Measurements from ENCODE around the gene SMIM3.

Gene SMIM3

DNA sequence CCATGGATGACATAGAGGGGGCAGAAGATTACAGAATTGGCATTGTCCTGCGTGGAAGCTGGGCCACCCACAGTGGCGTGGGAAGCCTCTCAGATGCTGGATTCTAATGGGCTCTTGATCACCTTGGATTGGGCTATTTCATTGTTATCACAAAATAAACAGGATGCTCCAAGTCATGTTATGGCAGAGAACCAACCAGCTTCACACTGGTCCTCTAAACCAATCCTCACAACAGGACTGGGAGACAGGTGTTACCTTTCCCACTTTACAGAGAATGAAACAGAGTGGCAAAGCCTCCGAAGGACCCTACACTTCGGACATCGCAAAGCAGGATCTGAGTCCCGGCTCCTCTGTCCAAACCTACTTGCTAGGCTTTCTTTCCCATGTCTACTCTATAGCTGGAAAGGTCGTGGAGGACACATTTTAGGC lies 455 bp upstream of the SMIM3 start:
- Histone ChIP-seq H3K36me3 (no peaks in the 10 kb centered on the region), H3K4me3 (ENCODE audit: low read depth in 1 of 2, low read length in 1 of 2) (peak overlapping the region; percentile 77 to 93), H3K9me3 (no peaks in the 10 kb centered on the region), H3K27ac (peak overlapping the region; percentile 75), H3K27me3 (no peaks in the 10 kb centered on the region), H3K4me1 (ENCODE audit: control insufficient read depth in 1 of 2, insufficient read depth in 1 of 2, low read depth in 1 of 2, low read length in 1 of 2) (peaks cover 48% of the 10 kb centered on the region in 2 experiments)
- TF ChIP-seq, protein P1, sequence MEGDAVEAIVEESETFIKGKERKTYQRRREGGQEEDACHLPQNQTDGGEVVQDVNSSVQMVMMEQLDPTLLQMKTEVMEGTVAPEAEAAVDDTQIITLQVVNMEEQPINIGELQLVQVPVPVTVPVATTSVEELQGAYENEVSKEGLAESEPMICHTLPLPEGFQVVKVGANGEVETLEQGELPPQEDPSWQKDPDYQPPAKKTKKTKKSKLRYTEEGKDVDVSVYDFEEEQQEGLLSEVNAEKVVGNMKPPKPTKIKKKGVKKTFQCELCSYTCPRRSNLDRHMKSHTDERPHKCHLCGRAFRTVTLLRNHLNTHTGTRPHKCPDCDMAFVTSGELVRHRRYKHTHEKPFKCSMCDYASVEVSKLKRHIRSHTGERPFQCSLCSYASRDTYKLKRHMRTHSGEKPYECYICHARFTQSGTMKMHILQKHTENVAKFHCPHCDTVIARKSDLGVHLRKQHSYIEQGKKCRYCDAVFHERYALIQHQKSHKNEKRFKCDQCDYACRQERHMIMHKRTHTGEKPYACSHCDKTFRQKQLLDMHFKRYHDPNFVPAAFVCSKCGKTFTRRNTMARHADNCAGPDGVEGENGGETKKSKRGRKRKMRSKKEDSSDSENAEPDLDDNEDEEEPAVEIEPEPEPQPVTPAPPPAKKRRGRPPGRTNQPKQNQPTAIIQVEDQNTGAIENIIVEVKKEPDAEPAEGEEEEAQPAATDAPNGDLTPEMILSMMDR (IDR thresholded peaks at IDR 0.05) = no peak

DNA sequence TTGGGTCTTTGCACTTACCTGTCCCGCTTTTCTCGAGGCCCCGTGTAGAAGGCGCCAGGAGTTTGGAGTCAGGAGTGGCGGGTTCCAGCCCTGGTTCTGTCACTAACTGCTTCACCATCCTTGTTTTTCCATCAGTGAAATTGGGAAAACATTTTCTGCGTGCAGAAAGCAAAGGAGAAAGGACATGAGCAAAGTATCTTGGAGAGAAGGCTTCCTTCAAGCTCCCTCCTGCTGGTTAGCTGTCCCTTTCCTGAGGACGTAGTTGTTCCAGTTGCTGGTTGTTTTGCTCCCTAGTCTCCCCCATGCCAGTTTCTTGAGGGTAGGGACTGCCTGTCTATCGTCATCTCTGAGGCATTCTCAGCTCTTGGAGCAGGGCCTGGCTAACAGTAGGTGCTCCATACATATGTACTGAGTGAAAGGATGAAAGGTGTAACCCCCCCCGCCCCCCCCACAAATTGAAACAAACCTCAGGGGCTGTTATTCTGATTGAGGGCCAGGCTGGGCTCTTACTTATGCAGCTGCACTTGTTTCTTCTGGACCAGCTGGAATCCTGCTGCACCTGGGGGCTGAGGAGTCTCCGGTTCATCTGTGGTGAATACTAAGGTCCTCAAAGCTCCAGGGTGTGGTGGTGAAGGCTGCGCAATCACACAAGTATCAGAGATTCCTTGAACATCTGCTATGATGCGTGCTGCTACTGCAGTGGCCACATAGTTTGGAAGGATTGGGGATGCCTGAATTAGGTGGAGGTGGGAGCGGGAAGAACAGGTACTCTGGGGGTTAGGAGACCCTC lies 1.0 kb downstream of the SMIM3 start:
- TF ChIP-seq, protein P1 (IDR thresholded peaks at IDR 0.05) = no peak
- H3K9me3 ChIP-seq = no peaks in the 10 kb centered on the region
- H3K4me1 ChIP-seq (ENCODE audit: control insufficient read depth in 1 of 2, insufficient read depth in 1 of 2, low read depth in 1 of 2, low read length in 1 of 2) = peaks cover 62 to 63% of the 10 kb centered on the region in 2 experiments
- peak overlapping the region; percentile 75 for H3K27ac ChIP-seq
- H3K27me3 ChIP-seq = no peaks in the 10 kb centered on the region
- H3K4me3 ChIP-seq (ENCODE audit: low read depth in 1 of 2, low read length in 1 of 2) = peak overlapping the region; percentile 77 to 93
- no peaks in the 10 kb centered on the region for H3K36me3 ChIP-seq

DNA sequence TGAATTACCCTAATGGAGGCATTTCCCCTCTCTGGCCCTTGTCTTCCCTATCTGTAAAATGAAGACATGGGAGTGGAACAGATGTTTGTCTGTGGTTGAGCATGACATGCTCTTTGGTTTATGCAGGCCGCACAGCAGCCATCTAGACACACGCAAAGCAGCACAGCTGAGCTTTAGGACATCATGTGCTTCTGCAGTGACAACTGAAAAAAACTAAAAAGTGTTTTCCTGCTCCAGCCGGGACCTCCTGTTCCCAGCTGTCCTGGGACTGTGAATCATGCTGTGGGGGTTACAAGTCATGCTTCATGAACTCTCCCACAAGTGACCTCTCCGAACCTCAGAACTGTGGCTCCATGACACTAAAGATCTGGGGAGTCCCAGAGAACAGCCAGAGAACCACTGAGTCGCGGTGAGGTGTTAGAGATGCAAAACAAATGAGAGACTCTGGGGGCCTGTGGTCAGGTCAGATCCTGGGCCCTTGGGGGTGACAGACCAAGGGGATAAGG lies 1.7 kb downstream of the SMIM3 start:
- Histone ChIP-seq H3K9me3 (no peaks in the 10 kb centered on the region), H3K4me1 (ENCODE audit: control insufficient read depth in 1 of 2, insufficient read depth in 1 of 2, low read depth in 1 of 2, low read length in 1 of 2) (peaks cover 65% of the 10 kb centered on the region in 2 experiments), H3K4me3 (ENCODE audit: low read depth in 1 of 2, low read length in 1 of 2) (peak overlapping the region; percentile 77 to 93), H3K27me3 (no peaks in the 10 kb centered on the region), H3K27ac (peak overlapping the region; percentile 75), H3K36me3 (no peaks in the 10 kb centered on the region)
- TF ChIP-seq, protein P1 (IDR thresholded peaks at IDR 0.05) = no peak

DNA sequence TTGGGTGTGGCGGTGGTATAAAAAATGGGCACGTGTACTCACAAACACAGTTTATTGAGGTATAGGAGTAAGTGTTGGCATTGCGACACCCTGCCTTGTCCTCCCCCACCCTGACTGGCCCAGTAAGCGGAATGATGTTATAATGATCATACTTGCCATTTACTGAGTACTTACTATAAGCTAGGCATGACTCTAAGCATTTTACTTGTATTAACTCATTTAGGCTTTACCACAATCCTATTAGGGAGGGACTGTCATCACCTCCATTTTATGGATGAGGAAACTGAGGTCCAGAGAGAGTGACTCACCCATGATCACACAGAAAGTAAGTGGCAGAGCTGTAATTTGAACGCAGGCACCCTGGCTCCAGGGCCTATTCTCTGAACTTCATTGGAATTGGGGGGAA lies 2.3 kb downstream of the SMIM3 start:
- Histone ChIP-seq H3K27ac (peak overlapping the region; percentile 75), H3K9me3 (no peaks in the 10 kb centered on the region), H3K4me3 (ENCODE audit: low read depth in 1 of 2, low read length in 1 of 2) (no peak overlapping the region), H3K36me3 (no peaks in the 10 kb centered on the region), H3K27me3 (no peaks in the 10 kb centered on the region), H3K4me1 (ENCODE audit: control insufficient read depth in 1 of 2, insufficient read depth in 1 of 2, low read depth in 1 of 2, low read length in 1 of 2) (peaks cover 65% of the 10 kb centered on the region in 2 experiments)
- TF ChIP-seq, protein P1 (IDR thresholded peaks at IDR 0.05) = no peak

DNA sequence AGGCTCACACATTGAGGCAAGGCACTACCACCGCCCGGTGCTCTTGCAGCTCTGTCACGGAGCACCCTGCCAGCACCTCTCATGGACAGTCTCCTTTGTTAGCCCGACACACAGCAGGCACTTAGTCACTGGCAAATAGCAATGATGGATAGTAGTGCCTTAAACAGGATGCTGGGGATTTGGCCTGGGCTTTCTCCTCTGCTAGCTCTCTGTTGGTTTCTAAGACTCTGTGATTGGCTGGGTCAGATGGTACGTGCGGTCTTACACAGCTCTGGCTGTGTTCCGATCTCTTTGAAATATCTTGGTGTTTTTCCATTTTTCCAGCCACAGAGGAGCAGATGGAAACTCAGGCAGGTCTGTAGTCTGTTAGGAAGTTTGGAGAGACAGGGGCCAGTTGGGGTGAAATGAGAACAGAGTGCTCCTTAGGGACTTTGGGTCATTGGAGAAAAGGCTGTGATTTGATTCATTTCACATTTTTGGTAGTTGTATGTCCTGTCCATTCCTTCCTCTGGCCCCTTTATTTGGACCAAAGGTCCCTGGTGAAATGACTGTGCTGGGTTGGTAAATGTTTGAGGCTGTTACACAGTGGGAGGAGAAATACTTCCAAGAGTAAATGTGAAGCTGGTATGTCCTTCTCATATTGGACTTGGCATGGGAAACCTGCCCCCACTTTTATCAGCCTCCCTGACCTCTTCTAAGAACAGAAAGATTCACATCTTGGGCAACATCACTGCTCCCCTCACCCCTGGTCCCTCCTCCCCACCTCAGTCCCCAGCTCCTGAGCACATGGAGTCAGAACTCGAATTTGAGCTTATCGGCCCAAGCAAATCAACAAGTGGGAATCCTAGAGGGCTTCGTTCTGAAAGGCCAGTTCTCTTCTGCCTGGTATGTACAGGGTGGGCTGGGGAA lies 3.4 kb downstream of the SMIM3 start:
- H3K27ac ChIP-seq = peak overlapping the region; percentile 75
- H3K27me3 ChIP-seq = no peaks in the 10 kb centered on the region
- H3K4me1 ChIP-seq (ENCODE audit: control insufficient read depth in 1 of 2, insufficient read depth in 1 of 2, low read depth in 1 of 2, low read length in 1 of 2) = peaks cover 71 to 72% of the 10 kb centered on the region in 2 experiments
- no peak overlapping the region for H3K4me3 ChIP-seq (ENCODE audit: low read depth in 1 of 2, low read length in 1 of 2)
- H3K9me3 ChIP-seq = no peaks in the 10 kb centered on the region
- no peaks in the 10 kb centered on the region for H3K36me3 ChIP-seq
- TF ChIP-seq, protein P1 (IDR thresholded peaks at IDR 0.05) = no peak

All from neutrophil (primary cell).